ENCODE measurements around the gene CDKN1A. TPM values are rescaled to one million over a fixed set of nuclear protein-coding genes. Genes with fewer than 3 reads are reported as not detected.

The CDKN1A gene
- total and polyA plus RNA-seq, 10 of the 15 experiments (the other 5 are each of a cell fraction or from before 2014, with no cell fraction given): 25.2 to 637 (median 216) TPM

- no peak overlapping the region for H3K9ac ChIP-seq (ENCODE audit: control insufficient read depth, insufficient read depth, low read length)
- 42% methylated on average over 6 of the region's 6 CpGs for WGBS (ENCODE audit: insufficient coverage, insufficient replicate concordance, low lambda C conversion rate, missing lambda C conversion rate)
- ChIA-PET CTCF (interaction anchor here (0.8 to 8.6 kb wide), 12 partner anchors 9 to 231 kb away, joined by 3 to 146 read pairs (median 8); partner anchors contain the start of gene CDKN1A), SMC1A (ENCODE audit: uncharacterized antibody, unreplicated experiment) (interaction anchor here (0.6 to 17.5 kb wide), 10 partner anchors 11 to 1296 kb away, joined by 3 to 240 read pairs (median 12); partner anchors contain the start of gene CDKN1A), RAD21 (ENCODE audit: unreplicated experiment) (interaction anchor here (0.9 to 8.0 kb wide), 12 partner anchors 11 to 92 kb away, joined by 3 to 195 read pairs (median 8); partner anchors contain the start of gene CDKN1A), POLR2A (interaction anchor here (0.9 to 10.4 kb wide), 11 partner anchors 9 to 98 kb away, joined by 3 to 243 read pairs (median 5); partner anchors contain the start of gene CDKN1A)
- no peak for FAIRE-seq
- peaks cover 87% of the 10 kb centered on the region for H3K4me1 ChIP-seq (ENCODE audit: control insufficient read depth, insufficient read depth, low read length)
- BruUV-seq (replicated peaks): no TSS peak
- DNase-seq (ENCODE audit: low read depth, low spot score): no peak
- H3K4me2 ChIP-seq (ENCODE audit: control insufficient read depth, insufficient read depth): peak overlapping the region; percentile 74
- no peaks in the 10 kb centered on the region for H3K27me3 ChIP-seq (replicated peaks in 1 of 2; ENCODE audit: control insufficient read depth in 2 of 2, insufficient read depth in 2 of 2, low read length in 1 of 2)
- intact Hi-C loops (cut with micrococcal nuclease; ENCODE audit: unreplicated experiment) (loop anchor here (2.0 kb wide), 1 partner anchor 16 kb away; the partner anchor contains the start of gene CDKN1A), in situ Hi-C loops (cut with MboI) (no loop called here)
- H3K36me3 ChIP-seq (ENCODE audit: control insufficient read depth in 2 of 2, insufficient read depth in 2 of 2, low read length in 1 of 2): no peaks in the 10 kb centered on the region
- H3K27ac ChIP-seq (ENCODE audit: control insufficient read depth, insufficient read depth): peak overlapping the region; percentile 77
- no peak overlapping the region; the same call in 1 of the 2 replicates for H3K4me3 ChIP-seq
- peaks cover 1% of the 10 kb centered on the region; the same call in 1 of the 2 replicates for H3K79me2 ChIP-seq (ENCODE audit: control insufficient read depth, insufficient read depth, low read length)
- no peak overlapping the region; the same call in 1 of the 2 replicates for H2AFZ ChIP-seq (ENCODE audit: control insufficient read depth, low read depth, low read length)
- peak; percentile 8 for ATAC-seq
- H4K20me1 ChIP-seq (ENCODE audit: control insufficient read depth, insufficient read depth): no peaks in the 10 kb centered on the region
- no peaks in the 10 kb centered on the region for H3K9me3 ChIP-seq (replicated peaks; ENCODE audit: control insufficient read depth, insufficient read depth, low read length)
- TF ChIP-seq RUNX3 (IDR thresholded peaks at IDR 0.05; ENCODE audit: low read length): peak; percentile 1; the same call in 1 of the 2 replicates
- TF ChIP-seq, protein P1, sequence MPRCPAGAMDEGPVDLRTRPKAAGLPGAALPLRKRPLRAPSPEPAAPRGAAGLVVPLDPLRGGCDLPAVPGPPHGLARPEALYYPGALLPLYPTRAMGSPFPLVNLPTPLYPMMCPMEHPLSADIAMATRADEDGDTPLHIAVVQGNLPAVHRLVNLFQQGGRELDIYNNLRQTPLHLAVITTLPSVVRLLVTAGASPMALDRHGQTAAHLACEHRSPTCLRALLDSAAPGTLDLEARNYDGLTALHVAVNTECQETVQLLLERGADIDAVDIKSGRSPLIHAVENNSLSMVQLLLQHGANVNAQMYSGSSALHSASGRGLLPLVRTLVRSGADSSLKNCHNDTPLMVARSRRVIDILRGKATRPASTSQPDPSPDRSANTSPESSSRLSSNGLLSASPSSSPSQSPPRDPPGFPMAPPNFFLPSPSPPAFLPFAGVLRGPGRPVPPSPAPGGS (IDR thresholded peaks at IDR 0.05; ENCODE audit: borderline replicate concordance, insufficient read depth, low read depth, low read length, poor library complexity, severe bottlenecking): peak; percentile 2
- TF ChIP-seq KAT2A (conservative IDR thresholded peaks at IDR 0.05; ENCODE audit: control insufficient read depth, low read depth, low read length): no peak
- no peak for TF ChIP-seq NKRF (conservative IDR thresholded peaks at IDR 0.05)
- no peak for TF ChIP-seq ZNF384 (IDR thresholded peaks at IDR 0.05; ENCODE audit: borderline replicate concordance, low read depth, low read length)
- TF ChIP-seq, protein P2, sequence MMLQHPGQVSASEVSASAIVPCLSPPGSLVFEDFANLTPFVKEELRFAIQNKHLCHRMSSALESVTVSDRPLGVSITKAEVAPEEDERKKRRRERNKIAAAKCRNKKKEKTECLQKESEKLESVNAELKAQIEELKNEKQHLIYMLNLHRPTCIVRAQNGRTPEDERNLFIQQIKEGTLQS (IDR thresholded peaks at IDR 0.05; ENCODE audit: borderline replicate concordance, extremely low read depth, low read depth, low read length): no peak
- no peak for TF ChIP-seq MTA2 (IDR thresholded peaks at IDR 0.05; ENCODE audit: low read depth)
- no peak for TF ChIP-seq POLR2AphosphoS2 (IDR thresholded peaks at IDR 0.05; ENCODE audit: low read depth, low read length)
- TF ChIP-seq TCF7 (IDR thresholded peaks at IDR 0.05; ENCODE audit: borderline replicate concordance): peak; percentile 37; the same call in 1 of the 2 replicates
- TF ChIP-seq PAX5 (IDR thresholded peaks at IDR 0.05; ENCODE audit: borderline replicate concordance, low read depth, low read length): no peak
- TF ChIP-seq DPF2 (IDR thresholded peaks at IDR 0.05): no peak
- TF ChIP-seq SMC3 (IDR thresholded peaks at IDR 0.05; ENCODE audit: borderline replicate concordance, low read length): no peak
- no peak for TF ChIP-seq CBFB (IDR thresholded peaks at IDR 0.05; ENCODE audit: low read depth)
- no peak for TF ChIP-seq POU2F2 (IDR thresholded peaks at IDR 0.05; ENCODE audit: borderline replicate concordance, low read depth, low read length)
- no peak for TF ChIP-seq NBN (IDR thresholded peaks at IDR 0.05)
- TF ChIP-seq MEF2B (IDR thresholded peaks at IDR 0.05; ENCODE audit: partially characterized antibody, poor library complexity, severe bottlenecking): peak; percentile 26
- TF ChIP-seq MEF2A (IDR thresholded peaks at IDR 0.05; ENCODE audit: insufficient read depth, low read depth, low read length): peak; percentile 68; the same call in 1 of the 2 replicates
- TF ChIP-seq SRF (IDR thresholded peaks at IDR 0.05; ENCODE audit: low read depth in 2 of 2, low read length in 2 of 2): 0 out of 4 replicates have a peak, but pooled peaks of 1 of the 2 experiments have one; percentile 25
- TF ChIP-seq FOXK2 (IDR thresholded peaks at IDR 0.05): no peak
- TF ChIP-seq SP1 (IDR thresholded peaks at IDR 0.05; ENCODE audit: low read depth, low read length): no peak
- no peak for TF ChIP-seq MYB (IDR thresholded peaks at IDR 0.05; ENCODE audit: borderline replicate concordance, low read depth, low read length)
- TF ChIP-seq EED (IDR thresholded peaks at IDR 0.05; ENCODE audit: low read depth): no peak
Observed at GRCh38 chr6:36662827-36663256, 15.7 kb upstream of the CDKN1A start.
